Esophagus muscularis mucosa (tissue), 4 donors: ENCODE data around the gene AP3S2. TPM values are rescaled to one million over a fixed set of nuclear protein-coding genes. Genes with fewer than 3 reads are reported as not detected.

Experiments
- DNase-seq: peaks from one replicate; pipeline ENCODE4 v3.0.0-alpha.2; 2017; ENCODE audit errors: extremely low spot score
- H3K27ac ChIP-seq, 4 donors: fragments of 200-600 bp; sonication (generic); replicated peaks in 1 of 4; 1 replicate in 3 of 4; 2 replicates in 1 of 4; pipeline ENCODE4 v1.5.1; 2016 to 2019; ENCODE audit warnings: mild to moderate bottlenecking in 1 of 4
- H3K27me3 ChIP-seq, 4 donors: fragments of 200-600 bp; sonication (generic); one replicate each; pipeline versions ENCODE4 v1.5.1 to v1.6.0; 2016 to 2019
- H3K36me3 ChIP-seq, 4 donors: fragments of 200-600 bp; sonication (generic); one replicate each; pipeline ENCODE4 v1.5.1; 2016 to 2019
- H3K4me1 ChIP-seq, 4 donors: fragments of 200-600 bp; sonication (generic); one replicate each; pipeline ENCODE4 v1.5.1; 2016 to 2019
- H3K4me3 ChIP-seq, 4 donors: fragments of 200-600 bp; sonication (generic); 1 replicate in 2 of 4; 2 replicates in 2 of 4; pipeline ENCODE4 v1.5.1; 2016 to 2019; ENCODE audit warnings: mild to moderate bottlenecking in 4 of 4, moderate library complexity in 1 of 4
- H3K9me3 ChIP-seq, 4 donors: fragments of 200-600 bp; sonication (generic); 1 replicate in 3 of 4; 2 replicates in 1 of 4; pipeline ENCODE4 v1.5.1; 2016 to 2019
- EP300 ChIP-seq: sonication (generic); formaldehyde crosslinking; IDR thresholded peaks from one replicate; pipeline ENCODE4 v1.6.1; 2017; ENCODE audit warnings: antibody characterized with exemption
- POLR2A ChIP-seq: fragments of 450-650 bp; IDR thresholded peaks from one replicate; pipeline ENCODE4 v1.6.1; 2017; ENCODE audit warnings: antibody characterized with exemption, moderate library complexity, mild to moderate bottlenecking, low read depth
- POLR2AphosphoS5 ChIP-seq, 2 donors: sonication (generic); formaldehyde crosslinking; IDR thresholded peaks; one replicate each; pipeline ENCODE4 v1.6.1; 2017; ENCODE audit warnings: antibody characterized with exemption in 2 of 2
- WGBS: methylation state at CpG from one replicate; pipeline ENCODE4 v1.1.5; 2018; 5-methylcytosine and 5-hydroxymethylcytosine counted together
- intact Hi-C: fragments of 100-400 bp; cut with DNase I; formaldehyde crosslinking; loops from one replicate; pipeline ENCODE4 v1.15.1; 2023
- total RNA-seq, 4 donors: library from RNA; depleted of rRNA; stranded (reverse); fragments of >200 nt; gene quantifications; one replicate each; pipeline versions ENCODE4 v1.1.0 to v1.2.1, GENCODE V29; 2016
- TF ChIP-seq, protein P1 (sequence below), 3 experiments: fragments of 200-600 bp in 2 of 3; fragments of 450-650 bp in 1 of 3; sonication (generic) in 2 of 3; IDR thresholded peaks; one replicate each; pipeline ENCODE4 v1.5.1; 2017 to 2019; ENCODE audit warnings: antibody characterized with exemption in 3 of 3, mild to moderate bottlenecking in 2 of 3, moderate library complexity in 1 of 3

Gene AP3S2
- total RNA-seq, 4 donors from 2014 or later = 26.8 to 43.2 (median 37.3) TPM

DNA sequence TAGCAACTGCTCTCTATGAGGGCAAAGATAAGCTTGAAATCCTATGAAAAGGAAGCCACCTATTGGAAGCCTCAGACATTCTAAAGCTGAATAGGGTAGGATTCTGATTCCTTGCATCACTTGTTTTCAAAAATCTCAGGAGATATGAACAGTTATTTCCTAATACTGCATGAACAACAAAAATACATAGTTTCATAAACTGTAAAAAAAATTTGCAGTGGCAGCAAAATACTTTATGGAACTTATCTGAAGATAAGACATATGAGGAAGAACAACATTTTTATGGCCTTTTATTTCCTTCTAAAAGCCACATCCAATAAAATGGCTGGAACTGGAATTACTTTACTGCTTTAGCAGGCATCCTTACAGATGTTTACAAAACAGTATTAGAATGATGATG lies 29.9 kb downstream of the AP3S2 start:
- Histone ChIP-seq H3K9me3 (no peaks in the 10 kb centered on the region), H3K27me3 (no peaks in the 10 kb centered on the region), H3K4me3 (no peak overlapping the region), H3K4me1 (no peaks in the 10 kb centered on the region), H3K36me3 (peaks cover 24 to 66% (median 54%) of the 10 kb centered on the region in 4 donors), H3K27ac (no peak overlapping the region)
- TF ChIP-seq, protein P1, sequence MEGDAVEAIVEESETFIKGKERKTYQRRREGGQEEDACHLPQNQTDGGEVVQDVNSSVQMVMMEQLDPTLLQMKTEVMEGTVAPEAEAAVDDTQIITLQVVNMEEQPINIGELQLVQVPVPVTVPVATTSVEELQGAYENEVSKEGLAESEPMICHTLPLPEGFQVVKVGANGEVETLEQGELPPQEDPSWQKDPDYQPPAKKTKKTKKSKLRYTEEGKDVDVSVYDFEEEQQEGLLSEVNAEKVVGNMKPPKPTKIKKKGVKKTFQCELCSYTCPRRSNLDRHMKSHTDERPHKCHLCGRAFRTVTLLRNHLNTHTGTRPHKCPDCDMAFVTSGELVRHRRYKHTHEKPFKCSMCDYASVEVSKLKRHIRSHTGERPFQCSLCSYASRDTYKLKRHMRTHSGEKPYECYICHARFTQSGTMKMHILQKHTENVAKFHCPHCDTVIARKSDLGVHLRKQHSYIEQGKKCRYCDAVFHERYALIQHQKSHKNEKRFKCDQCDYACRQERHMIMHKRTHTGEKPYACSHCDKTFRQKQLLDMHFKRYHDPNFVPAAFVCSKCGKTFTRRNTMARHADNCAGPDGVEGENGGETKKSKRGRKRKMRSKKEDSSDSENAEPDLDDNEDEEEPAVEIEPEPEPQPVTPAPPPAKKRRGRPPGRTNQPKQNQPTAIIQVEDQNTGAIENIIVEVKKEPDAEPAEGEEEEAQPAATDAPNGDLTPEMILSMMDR (IDR thresholded peaks at IDR 0.05) = no peak
- no peak for TF ChIP-seq POLR2AphosphoS5 (IDR thresholded peaks at IDR 0.05)
- no peak for TF ChIP-seq POLR2A
- no peak for TF ChIP-seq EP300
- DNase-seq = no peak
- intact Hi-C loops = no loop called here

DNA sequence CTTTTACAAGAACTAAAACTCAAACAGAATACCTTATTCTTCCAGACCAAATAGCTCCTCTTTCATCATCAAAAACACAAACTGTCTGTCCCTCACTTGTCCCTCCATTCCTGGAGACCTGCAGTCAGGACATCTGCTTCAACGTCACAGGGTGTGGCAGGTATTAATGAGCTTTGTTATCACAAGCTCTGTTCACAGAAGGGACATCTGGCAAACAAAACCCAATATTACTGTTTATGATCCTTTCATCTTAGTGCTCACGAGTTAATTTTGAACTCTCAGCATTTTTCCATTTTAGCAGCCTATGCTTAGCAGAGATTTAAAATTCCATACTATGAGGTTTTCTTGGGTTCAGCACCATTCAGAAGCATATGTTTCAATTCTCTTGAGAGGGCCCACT lies 32.9 kb downstream of the AP3S2 start:
- intact Hi-C loops = no loop called here
- peaks cover 24 to 78% (median 63%) of the 10 kb centered on the region in 4 donors for H3K36me3 ChIP-seq
- no peak overlapping the region for H3K27ac ChIP-seq
- H3K4me1 ChIP-seq = no peaks in the 10 kb centered on the region
- H3K9me3 ChIP-seq = no peaks in the 10 kb centered on the region
- H3K4me3 ChIP-seq = no peak overlapping the region
- 80% methylated on average over 2 of the region's 2 CpGs for WGBS
- TF ChIP-seq, protein P1 (IDR thresholded peaks at IDR 0.05) = no peak
- no peak for DNase-seq
- no peaks in the 10 kb centered on the region for H3K27me3 ChIP-seq

DNA sequence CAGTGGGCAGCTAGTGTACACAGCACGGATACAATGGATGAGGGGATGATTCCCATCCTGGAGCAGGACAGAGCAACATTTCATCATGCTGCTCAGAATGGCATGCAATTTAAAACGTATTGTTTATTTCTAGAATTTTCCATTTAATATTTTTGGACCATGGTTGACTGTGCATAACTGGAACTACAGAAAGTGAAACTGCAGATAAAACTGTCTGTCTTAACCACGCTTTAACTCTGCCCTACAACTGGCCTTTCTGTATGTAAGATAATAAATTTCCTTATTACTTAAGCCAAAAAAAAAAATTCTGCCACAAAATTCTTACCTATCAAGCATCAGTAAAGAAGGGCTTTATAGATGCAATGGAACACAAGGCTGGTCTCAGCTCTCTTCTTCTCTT lies 33.4 kb downstream of the AP3S2 start:
- Histone ChIP-seq H3K27ac (no peak overlapping the region), H3K9me3 (no peaks in the 10 kb centered on the region), H3K4me3 (no peak overlapping the region), H3K4me1 (no peaks in the 10 kb centered on the region), H3K27me3 (no peaks in the 10 kb centered on the region), H3K36me3 (peaks cover 22 to 74% (median 58%) of the 10 kb centered on the region in 4 donors)
- WGBS = 61% methylated on average over 3 of the region's 3 CpGs
- TF ChIP-seq POLR2AphosphoS5 (IDR thresholded peaks at IDR 0.05) = no peak
- TF ChIP-seq, protein P1 (IDR thresholded peaks at IDR 0.05) = no peak
- no peak for TF ChIP-seq POLR2A
- no peak for TF ChIP-seq EP300
- intact Hi-C loops = no loop called here
- no peak for DNase-seq

DNA sequence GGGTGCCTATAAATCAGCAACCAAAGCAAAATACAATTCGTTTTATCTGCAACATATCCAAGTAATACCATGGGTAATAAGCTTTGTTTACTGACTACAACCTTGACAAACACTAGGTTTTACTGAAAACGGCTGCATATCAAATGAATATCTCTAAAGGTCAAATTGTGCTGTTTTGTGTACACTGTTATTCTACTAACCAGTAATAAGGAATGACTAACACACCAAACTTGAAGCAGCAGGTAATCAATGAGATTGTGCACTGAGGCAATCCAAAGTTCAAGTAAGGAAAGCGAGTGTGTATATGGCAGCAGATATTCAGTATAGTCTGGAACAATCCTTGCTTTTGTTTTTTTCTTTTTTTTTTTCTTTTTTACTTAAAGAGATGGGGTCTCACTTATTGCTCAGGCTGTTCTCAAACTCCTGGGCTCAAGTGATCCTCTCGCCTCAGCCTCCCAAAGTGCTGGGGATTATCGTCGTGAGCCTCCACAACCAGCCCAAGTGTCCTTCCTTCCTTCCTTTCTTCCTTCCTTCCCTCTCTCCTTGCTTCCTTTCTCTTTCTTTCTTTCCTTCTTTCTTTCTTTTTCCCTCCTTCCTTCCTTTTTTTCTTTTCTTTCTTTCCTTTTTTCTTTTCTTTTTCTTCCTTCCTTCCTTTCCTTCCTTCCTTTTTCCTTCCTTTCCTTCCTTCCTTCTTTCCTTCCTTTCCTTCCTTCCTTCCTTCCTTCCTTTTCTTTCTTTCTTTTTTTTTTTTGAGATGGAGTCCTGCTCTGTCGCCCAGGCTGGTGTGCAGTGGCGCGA lies 34.9 kb downstream of the AP3S2 start:
- no peaks in the 10 kb centered on the region for H3K4me1 ChIP-seq
- intact Hi-C loops = no loop called here
- no peaks in the 10 kb centered on the region for H3K27me3 ChIP-seq
- no peak overlapping the region for H3K27ac ChIP-seq
- H3K36me3 ChIP-seq = peaks cover 14 to 59% (median 45%) of the 10 kb centered on the region in 4 donors
- DNase-seq = no peak
- H3K9me3 ChIP-seq = no peaks in the 10 kb centered on the region
- H3K4me3 ChIP-seq = no peak overlapping the region
- TF ChIP-seq, protein P1 (IDR thresholded peaks at IDR 0.05) = no peak
- TF ChIP-seq POLR2AphosphoS5 (IDR thresholded peaks at IDR 0.05) (no peak), EP300 (no peak), POLR2A (no peak)
- 93% methylated on average over 9 of the region's 9 CpGs for WGBS

DNA sequence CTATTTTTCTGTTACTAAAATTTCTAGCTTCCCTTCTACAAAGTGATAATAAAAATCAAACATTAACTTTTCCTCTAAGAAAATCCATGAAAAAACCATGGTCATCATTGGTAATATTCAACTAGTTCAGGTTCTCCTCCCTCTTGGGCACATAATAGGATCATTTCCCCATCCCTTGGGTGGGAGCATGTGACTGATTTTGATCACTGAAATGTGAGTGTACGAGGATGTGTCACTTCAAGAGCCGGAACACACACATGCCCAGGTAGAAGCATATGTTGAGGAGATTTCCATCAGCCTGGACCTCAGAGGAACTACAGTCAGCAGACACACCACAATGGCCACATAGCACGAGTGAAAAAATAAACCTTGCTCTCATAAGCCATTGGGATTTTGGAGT lies 36.1 kb downstream of the AP3S2 start:
- no peak overlapping the region for H3K4me3 ChIP-seq
- no peaks in the 10 kb centered on the region for H3K27me3 ChIP-seq
- H3K4me1 ChIP-seq = no peaks in the 10 kb centered on the region
- no peak for TF ChIP-seq POLR2AphosphoS5 (IDR thresholded peaks at IDR 0.05)
- TF ChIP-seq POLR2A = no peak
- TF ChIP-seq, protein P1 (IDR thresholded peaks at IDR 0.05) = no peak
- TF ChIP-seq EP300 = no peak
- peaks cover 13 to 49% (median 40%) of the 10 kb centered on the region in 4 donors for H3K36me3 ChIP-seq
- no peak overlapping the region for H3K27ac ChIP-seq
- 80% methylated on average over 3 of the region's 3 CpGs for WGBS
- DNase-seq = no peak
- intact Hi-C loops = no loop called here
- no peaks in the 10 kb centered on the region for H3K9me3 ChIP-seq
